GM19193 (cell line): ENCODE results near the gene CTAGE8.
"Not testable (repeated sequence)": the region's sequence is repeated elsewhere in the genome, so short reads cannot be mapped to it uniquely, and the experiment has no call there.

ENCODE experiments used
- POLR2A ChIP-seq: IDR thresholded peaks from 4 replicates; pipeline ENCODE4 v1.6.1; 2011; ENCODE audit not compliant: insufficient read depth, insufficient read length; ENCODE audit errors: extremely low read depth

CTAGE8 gene

GRCh38 chr7:144269188-144269587 is at the start of gene CTAGE8:
Gene CTAGE8, minus strand, starts transcription at chr7:144269288. Its CDS starts 38 bp downstream, at chr7:144269250.
- not testable (repeated sequence) for TF ChIP-seq POLR2A

- TF ChIP-seq POLR2A: not testable (repeated sequence)
Observed at GRCh38 chr7:144311872-144312469, 42.9 kb upstream of the CTAGE8 start, which contains the start of gene OR2A1. Gene OR2A1, plus strand, starts transcription at chr7:144312419. Its CDS starts 5,706 bp downstream, at chr7:144318125.

DNA sequence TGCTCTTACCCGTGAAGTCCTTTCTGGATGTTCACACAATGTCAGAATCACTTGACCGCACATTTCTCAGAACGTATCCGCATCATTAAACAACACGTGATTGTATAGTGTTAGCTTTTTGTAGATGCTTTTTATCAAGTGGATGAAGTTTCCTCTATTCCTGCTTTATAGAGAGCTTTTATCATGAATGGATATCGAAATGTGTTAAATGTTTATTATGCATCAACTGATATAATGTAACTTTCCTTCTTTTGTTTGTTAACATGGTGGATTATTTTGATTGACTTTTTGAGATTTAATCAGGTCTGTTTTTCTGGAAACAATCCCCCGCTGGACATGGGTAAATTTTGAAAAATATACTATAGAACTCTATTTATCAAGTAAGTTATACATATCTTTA is 4.4 kb downstream of the CTAGE8 start, which contains the start of gene OR2A7:
OR2A7 (minus strand) TSS at position 101 of the 400 bp plus-strand sequence. CDS start 5,164 bp downstream, outside the sequence.
- TF ChIP-seq POLR2A: not testable (repeated sequence)

GRCh38 chr7:144256112-144256511 is 13.0 kb downstream of the CTAGE8 start:
- TF ChIP-seq POLR2A: no peak

DNA sequence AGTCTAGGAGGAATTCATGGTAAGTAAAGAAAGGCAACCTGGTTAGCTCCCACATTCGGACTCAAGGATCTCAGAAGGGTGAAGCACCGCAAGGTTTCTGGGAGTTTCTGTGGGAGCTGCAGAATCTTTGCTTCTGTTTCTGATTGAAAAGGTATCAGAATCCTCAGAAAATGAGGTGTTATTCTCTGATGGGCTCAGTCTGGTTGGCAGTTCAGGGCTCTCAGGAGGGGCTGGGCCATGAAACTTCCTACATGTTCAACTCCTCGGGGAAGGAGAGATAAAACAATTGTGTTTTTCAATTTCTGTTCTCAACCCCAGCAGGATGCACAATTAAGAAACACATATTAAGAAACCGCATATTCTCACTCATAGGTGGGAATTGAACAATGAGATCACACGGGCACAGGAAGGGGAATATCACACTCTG is 13.6 kb downstream of the CTAGE8 start:
- TF ChIP-seq POLR2A: no peak

DNA sequence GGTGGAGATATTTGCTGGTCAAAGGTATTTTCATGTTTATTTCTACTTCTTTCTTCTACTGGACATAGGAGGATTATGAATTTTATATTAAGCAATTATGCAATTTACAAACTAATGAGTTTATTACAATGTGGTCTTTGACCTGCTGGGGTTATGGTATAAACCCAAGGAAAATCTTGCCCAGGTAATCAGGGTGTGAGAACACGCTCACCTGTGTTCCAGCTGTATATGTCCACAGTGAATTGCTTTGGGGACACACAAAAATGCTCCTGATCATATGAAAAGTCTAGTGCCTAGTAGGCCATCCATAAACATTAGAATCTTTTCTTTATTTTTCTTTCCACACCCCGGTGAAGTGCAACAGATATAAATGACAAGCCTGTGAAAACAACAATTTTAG is 29.7 kb downstream of the CTAGE8 start, which contains the start of gene OR2A42:
OR2A42 (minus strand) TSS at position 241 of the 400 bp plus-strand sequence. CDS start 6,762 bp downstream, outside the sequence.
- not testable (repeated sequence) for TF ChIP-seq POLR2A
